Measurements from ENCODE around the gene TRIO. TPM values are rescaled to one million over a fixed set of nuclear protein-coding genes. Genes with fewer than 3 reads are reported as not detected.

Gene TRIO
- total RNA-seq, 1 donor from 2014 or later: 71.6 TPM

DNA sequence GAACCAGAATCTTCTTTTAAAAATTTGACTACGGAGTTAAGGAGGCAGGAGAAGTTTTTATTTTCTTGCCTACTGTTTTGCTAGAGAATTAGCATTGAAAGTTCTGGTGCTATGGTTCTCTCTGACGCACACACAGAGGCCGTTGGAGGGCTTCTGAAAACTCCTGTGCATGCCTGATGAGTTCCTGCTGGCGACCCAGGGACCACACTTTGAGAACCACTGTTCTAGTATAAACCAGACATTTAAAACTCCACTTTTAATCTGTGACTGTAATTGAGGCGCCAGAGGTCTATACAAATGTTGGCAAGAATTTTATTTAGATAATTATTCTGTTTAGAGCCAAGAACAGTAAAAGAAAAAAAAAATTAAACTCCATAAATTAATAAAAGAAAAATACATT lies 338.9 kb downstream of the TRIO start:
- no peak for FAIRE-seq
- DNase-seq (ENCODE audit: low read depth): no peak
- Histone ChIP-seq H3K27me3 (ENCODE audit: control insufficient read depth, insufficient read depth, low read length) (no peaks in the 10 kb centered on the region), H3K36me3 (ENCODE audit: control insufficient read depth, insufficient read depth, low read length) (peaks cover 18% of the 10 kb centered on the region), H3K4me3 (ENCODE audit: low read depth, low read length) (no peak overlapping the region)
- TF ChIP-seq, protein P1, sequence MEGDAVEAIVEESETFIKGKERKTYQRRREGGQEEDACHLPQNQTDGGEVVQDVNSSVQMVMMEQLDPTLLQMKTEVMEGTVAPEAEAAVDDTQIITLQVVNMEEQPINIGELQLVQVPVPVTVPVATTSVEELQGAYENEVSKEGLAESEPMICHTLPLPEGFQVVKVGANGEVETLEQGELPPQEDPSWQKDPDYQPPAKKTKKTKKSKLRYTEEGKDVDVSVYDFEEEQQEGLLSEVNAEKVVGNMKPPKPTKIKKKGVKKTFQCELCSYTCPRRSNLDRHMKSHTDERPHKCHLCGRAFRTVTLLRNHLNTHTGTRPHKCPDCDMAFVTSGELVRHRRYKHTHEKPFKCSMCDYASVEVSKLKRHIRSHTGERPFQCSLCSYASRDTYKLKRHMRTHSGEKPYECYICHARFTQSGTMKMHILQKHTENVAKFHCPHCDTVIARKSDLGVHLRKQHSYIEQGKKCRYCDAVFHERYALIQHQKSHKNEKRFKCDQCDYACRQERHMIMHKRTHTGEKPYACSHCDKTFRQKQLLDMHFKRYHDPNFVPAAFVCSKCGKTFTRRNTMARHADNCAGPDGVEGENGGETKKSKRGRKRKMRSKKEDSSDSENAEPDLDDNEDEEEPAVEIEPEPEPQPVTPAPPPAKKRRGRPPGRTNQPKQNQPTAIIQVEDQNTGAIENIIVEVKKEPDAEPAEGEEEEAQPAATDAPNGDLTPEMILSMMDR (IDR thresholded peaks at IDR 0.05; ENCODE audit: insufficient read depth, low read length, severe bottlenecking): no peak

DNA sequence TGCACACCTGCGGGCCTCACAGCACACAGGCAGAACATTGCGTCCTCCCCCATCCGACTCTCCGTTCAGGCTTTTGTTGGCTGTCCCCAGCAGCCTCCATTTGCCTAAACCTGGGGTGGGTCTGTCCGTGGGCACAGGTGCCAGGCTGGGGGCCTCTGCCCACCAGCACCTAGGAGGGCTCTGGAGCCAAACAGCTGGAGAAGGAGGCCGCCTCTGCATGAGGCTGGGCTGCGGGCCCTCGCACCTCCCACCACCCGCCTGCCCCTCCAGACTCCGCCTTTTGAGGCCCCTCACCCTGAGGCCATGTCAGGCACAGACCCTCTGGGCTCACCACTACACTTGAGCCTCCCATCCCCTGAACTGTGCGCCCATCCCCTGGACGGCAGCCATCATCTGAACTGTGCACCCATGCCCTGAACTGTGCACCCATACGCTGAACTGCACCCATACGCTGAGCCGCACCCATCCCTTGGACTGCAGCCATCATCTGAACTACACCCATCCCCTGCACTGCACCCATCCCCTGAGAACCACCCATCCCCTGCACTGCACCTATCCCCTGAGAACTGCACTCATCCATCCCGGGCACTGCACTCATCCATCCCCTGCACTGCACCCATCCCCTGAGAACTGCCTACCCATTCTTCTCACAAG lies 340.5 kb downstream of the TRIO start:
- Histone ChIP-seq H3K27me3 (ENCODE audit: control insufficient read depth, insufficient read depth, low read length) (no peaks in the 10 kb centered on the region), H3K4me3 (ENCODE audit: low read depth, low read length) (no peak overlapping the region), H3K36me3 (ENCODE audit: control insufficient read depth, insufficient read depth, low read length) (peaks cover 18% of the 10 kb centered on the region)
- DNase-seq (ENCODE audit: low read depth) (no peak), FAIRE-seq (no peak)
- TF ChIP-seq, protein P1 (IDR thresholded peaks at IDR 0.05; ENCODE audit: insufficient read depth, low read length, severe bottlenecking): no peak

DNA sequence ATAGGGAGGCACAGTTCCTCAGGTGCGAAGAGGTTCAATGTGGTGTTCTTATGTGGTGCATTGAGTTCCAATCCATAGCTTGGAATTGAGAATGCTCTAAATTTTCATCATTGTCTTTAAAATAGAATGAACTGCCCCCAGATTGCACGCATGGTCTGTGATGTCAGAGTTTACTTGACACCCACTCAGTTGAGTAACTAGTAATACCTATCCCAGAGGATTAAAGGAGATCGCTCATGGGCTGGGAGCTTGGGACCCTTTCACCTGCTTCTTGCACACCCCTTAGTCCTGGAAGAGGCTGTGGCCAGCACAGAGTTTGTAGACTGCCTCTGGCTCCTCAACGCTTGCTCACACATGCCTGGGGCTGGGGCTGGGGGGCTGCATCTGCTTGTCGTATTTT lies 343.3 kb downstream of the TRIO start:
- no peak for FAIRE-seq

DNA sequence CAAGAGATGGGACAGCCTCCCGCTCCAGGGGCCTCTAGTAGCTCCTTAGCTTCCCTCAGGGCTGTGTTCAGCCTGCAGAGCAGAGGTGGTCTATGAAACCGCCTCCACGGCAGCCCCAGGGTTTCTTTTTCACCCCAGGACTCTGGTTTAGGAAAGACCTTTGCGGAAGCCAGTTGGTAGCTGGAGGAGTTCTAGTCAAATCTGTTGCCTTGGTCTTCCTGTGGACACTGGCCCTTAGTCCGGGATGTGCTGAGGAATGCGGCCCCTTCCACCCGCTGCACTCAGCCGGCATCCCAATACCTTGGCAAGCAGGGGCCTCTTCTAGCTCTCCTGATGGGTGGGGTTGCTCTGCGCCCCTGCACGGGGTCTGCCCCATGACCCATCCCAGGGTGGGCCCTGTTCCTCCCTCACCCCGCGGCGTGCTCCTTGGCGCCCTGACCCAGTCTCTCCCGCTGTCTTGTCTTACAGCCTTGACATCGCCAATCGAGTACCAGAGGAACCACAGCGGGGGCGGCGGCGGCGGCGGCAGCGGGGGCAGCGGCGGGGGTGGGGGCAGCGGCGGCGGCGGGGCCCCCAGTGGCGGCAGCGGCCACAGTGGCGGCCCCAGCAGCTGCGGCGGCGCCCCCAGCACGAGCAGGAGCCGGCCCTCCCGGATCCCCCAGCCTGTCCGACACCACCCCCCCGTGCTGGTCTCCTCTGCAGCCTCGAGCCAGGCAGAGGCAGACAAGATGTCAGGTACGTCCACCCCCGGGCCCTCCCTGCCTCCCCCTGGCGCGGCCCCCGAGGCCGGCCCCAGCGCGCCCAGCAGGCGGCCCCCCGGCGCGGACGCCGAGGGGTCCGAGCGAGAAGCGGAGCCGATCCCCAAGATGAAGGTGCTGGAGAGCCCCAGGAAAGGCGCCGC lies 344.1 kb downstream of the TRIO start:
- TF ChIP-seq, protein P1 (IDR thresholded peaks at IDR 0.05; ENCODE audit: insufficient read depth, low read length, severe bottlenecking): no peak
- H3K27me3 ChIP-seq (ENCODE audit: control insufficient read depth, insufficient read depth, low read length): no peaks in the 10 kb centered on the region
- no peak overlapping the region for H3K4me3 ChIP-seq (ENCODE audit: low read depth, low read length)
- H3K36me3 ChIP-seq (ENCODE audit: control insufficient read depth, insufficient read depth, low read length): peaks cover 15% of the 10 kb centered on the region
- FAIRE-seq (no peak), DNase-seq (ENCODE audit: low read depth) (no peak)

More for the DNA sequence above, 343.3 kb downstream of the TRIO start:
- Histone ChIP-seq H3K36me3 (ENCODE audit: control insufficient read depth, insufficient read depth, low read length) (peaks cover 13% of the 10 kb centered on the region), H3K27me3 (ENCODE audit: control insufficient read depth, insufficient read depth, low read length) (no peaks in the 10 kb centered on the region), H3K4me3 (ENCODE audit: low read depth, low read length) (no peak overlapping the region)
- DNase-seq (ENCODE audit: low read depth): no peak
- TF ChIP-seq, protein P1 (IDR thresholded peaks at IDR 0.05; ENCODE audit: insufficient read depth, low read length, severe bottlenecking): no peak

DNA sequence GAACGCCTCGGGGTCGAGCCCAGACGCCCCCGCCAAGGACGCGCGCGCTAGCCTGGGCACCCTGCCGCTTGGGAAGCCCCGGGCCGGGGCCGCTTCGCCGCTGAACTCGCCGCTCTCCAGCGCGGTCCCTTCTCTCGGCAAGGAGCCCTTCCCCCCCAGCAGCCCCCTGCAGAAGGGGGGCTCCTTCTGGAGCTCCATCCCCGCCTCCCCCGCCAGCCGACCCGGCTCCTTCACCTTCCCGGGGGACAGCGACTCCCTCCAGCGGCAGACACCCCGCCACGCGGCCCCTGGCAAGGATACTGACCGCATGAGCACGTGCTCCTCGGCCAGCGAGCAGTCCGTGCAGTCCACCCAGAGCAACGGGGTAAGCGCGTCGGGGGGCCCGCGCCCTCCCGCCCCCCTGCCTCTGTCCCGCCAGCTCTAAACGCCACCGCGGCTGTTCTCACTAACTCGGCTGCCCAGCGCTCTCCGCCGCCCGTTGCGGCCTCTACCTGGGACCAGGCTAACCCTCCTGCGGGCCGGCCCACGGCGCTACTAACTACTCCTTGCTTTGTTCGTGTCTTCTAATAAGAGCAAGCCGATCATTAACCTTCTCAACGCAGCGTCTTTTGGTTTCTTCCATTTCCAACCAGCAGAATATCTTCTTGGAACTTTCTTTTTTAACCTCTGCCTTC lies 344.9 kb downstream of the TRIO start:
- DNase-seq (ENCODE audit: low read depth) (no peak), FAIRE-seq (no peak)
- Histone ChIP-seq H3K27me3 (ENCODE audit: control insufficient read depth, insufficient read depth, low read length) (no peaks in the 10 kb centered on the region), H3K4me3 (ENCODE audit: low read depth, low read length) (no peak overlapping the region), H3K36me3 (ENCODE audit: control insufficient read depth, insufficient read depth, low read length) (peaks cover 23% of the 10 kb centered on the region)
- TF ChIP-seq, protein P1 (IDR thresholded peaks at IDR 0.05; ENCODE audit: insufficient read depth, low read length, severe bottlenecking): no peak
